GM12874 (cell line): ENCODE data around the gene EEFSEC.

Experiments
- TF ChIP-seq, protein P1 (sequence below): IDR thresholded peaks from 2 replicates; pipeline ENCODE4 v1.5.1; 2011; ENCODE audit warnings: low read depth, mild to moderate bottlenecking, control low read depth, low read length, moderate library complexity; ENCODE audit not compliant: insufficient read depth

Gene EEFSEC

DNA sequence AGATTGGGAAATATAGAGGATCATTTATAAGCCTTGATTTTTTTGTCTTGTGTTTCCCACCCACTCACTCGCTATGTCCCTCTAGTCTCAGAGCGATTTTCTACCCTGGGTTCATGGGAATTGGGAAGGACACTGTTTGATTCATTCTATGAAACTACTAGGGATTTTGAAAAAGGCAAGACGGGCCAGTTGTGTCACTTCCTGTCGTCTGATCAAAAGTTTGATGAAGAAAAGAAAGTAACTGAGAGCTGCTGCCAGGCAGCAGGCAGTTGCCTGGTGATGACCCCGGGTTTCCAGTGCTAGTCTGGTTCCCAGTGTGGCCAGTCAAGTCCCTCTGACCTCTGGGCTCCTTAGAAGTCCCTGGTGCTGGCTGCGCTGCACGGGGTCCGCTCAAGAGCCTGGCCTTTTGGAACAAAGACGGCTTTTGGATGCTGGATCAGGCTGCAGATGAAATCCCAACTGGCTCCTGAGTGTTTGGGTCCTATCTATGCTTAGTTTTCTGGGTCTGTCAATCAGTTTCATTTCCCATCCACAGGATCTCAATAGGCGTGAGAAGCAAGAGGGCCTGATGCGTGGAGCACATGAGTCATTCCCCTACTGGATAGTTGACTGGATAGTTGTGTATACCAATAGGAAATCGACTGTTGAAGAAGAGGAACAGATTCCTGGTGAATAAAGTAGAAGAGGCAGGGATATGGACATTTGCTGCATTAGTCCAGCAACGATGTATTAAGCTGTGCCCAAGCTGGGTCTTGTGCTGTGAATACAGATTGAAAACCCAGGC is 89.7 kb downstream of the EEFSEC start:
- TF ChIP-seq, protein P1, sequence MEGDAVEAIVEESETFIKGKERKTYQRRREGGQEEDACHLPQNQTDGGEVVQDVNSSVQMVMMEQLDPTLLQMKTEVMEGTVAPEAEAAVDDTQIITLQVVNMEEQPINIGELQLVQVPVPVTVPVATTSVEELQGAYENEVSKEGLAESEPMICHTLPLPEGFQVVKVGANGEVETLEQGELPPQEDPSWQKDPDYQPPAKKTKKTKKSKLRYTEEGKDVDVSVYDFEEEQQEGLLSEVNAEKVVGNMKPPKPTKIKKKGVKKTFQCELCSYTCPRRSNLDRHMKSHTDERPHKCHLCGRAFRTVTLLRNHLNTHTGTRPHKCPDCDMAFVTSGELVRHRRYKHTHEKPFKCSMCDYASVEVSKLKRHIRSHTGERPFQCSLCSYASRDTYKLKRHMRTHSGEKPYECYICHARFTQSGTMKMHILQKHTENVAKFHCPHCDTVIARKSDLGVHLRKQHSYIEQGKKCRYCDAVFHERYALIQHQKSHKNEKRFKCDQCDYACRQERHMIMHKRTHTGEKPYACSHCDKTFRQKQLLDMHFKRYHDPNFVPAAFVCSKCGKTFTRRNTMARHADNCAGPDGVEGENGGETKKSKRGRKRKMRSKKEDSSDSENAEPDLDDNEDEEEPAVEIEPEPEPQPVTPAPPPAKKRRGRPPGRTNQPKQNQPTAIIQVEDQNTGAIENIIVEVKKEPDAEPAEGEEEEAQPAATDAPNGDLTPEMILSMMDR = no peak

DNA sequence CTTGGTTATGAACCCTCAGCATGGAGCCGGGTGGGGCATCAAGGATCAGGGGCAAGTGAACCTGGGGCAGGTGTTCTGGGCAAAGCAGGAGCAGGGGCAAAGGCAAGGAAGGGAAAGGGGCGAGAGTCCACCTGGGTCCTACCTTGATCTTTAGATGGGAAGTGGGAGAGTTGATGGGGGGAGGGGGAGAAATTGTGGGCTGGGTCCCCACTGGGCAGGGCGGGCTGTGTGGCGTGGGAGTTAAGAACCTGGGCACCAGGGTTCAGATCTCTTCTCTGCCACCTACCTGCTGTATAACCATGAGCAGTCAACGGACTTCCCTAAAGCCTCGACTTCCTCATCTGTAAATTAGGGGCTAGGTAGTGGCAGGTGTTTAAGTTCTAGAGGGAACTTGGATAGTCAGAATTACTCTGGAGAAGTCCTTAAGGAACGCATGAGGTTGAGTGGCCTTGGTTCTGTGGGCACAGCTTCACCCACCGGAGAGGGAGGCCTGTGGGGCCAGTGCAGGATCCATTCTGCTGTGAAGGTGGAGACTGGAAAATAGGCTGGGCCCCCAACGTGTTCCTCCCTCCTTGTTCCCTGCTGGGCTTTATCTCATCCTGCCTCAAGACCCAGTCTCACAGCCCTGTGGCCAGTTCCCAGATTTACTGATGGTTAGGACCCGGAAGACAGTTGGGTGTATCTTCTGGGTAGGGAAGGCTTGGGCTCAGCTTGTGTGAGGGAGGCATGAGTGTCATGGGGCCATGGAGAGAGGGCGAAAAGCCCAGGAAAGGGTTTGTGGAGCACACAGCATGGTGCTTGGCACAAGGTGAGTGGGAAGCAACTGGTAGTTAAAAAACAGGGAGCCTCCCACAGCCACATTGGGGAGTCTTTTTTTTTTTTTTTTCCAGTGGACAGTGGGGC is 90.6 kb downstream of the EEFSEC start:
- TF ChIP-seq, protein P1 = no peak

DNA sequence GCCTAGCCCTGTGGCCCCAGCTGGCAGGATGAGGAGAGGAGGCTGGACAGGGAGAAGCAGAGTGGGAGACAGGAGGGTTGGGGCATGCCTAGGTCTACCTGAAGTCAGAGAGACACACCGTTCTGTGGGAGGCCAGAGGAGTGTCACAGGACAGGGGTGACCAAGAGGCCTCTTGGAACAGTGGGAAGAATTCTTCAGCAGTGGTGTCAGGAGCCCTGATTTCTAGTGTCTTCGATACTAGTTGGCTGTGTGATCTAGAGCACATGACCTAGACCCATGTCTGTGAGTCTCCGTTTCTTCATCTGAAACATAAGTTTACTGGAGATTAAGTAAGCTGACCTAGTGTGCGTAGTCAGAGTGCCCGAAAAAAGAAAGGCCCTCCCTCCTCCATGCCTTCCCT is 92.2 kb downstream of the EEFSEC start:
- TF ChIP-seq, protein P1 = no peak

DNA sequence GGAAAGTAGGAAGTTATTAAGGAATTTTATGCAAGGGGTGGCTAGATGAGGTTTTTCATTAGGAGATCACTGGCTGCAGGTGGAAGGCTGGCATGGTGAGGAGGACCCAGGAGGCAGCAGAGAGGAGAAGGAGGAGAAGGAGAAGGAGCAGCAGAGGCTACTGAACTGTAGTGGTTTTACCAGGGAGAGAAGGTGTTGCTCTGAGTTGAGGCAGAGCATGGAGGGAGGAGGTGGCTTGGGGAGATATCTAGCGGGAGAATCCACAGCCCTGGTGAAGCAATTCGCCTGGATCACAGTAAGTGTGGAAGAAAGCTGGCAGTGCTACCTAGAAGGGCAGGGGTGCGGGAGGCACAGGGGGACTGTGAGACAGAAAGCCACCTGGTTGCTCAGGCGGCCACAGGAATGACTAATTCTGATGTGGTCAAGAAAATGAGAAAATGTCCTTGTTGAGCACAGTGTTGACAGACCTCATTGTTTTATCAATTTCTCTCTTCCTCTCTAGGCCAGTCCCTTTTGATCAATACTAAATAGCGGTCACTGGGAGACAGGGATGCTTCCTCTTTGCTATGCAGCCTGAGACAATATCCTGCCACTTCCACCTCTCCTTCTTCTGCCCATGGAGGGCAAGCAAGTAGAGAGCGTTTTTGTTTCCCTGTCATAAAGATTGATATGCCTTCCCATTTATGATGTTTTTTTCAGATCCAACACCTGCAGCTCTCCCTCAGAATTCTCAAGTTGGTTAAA is 94.6 kb downstream of the EEFSEC start:
- TF ChIP-seq, protein P1 = no peak

DNA sequence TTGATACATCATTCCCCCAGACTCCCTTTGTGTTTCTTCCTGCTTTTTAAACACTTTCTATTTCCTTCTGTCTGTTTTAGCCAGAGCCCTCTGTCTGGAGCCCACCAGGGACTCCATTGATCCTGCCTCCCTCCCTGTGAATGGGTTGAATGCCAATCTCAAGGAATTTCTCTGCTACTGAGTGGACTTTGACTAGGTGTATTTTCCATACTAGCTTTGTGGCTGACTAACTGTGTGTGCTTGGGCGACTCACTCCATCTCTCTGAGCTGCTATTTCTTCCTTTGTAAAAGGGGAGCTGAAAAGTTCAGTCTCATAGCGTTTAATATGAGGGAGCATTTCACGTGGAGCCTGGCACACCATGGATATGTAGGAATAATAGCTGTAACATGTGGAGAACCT is 98.8 kb downstream of the EEFSEC start:
- TF ChIP-seq, protein P1 = no peak

DNA sequence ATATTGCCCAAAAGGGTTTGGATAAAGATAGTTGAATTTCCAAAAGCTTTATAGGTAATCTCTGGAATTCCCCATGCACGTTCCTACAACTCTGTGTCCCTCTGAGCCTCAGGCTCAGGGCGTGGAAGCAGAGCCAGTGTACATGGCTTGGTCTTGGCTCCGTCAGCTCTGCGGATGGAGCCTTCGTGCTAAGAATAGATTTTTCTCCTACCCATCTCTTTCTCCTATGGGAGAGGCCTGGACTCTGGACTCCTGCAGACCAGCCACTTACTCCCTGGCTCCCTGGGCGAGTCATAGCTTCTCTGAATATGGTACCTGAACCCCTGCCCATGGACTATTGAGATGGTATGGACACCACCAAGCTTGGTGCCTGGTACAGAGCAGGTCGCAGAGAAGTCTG is 99.9 kb downstream of the EEFSEC start:
- TF ChIP-seq, protein P1 = no peak
